Tibial artery (tissue), 4 donors: ENCODE measurements around the gene TKT.
A peak's percentile ranks its signal among the peaks of the same experiment; 100 is the strongest.

Experiments
- DNase-seq, 2 donors: peaks; one replicate each; pipeline ENCODE4 v3.0.0-alpha.2; 2019
- H3K27ac ChIP-seq, 2 donors: fragments of 200-600 bp; sonication (generic) in 1 of 2; 1 replicate in 1 of 2; 2 replicates in 1 of 2; pipeline ENCODE4 v1.5.1; 2018 to 2019; ENCODE audit warnings: mild to moderate bottlenecking in 1 of 2
- H3K27me3 ChIP-seq, 2 donors: fragments of 200-600 bp; sonication (generic) in 1 of 2; one replicate each; pipeline versions ENCODE4 v1.5.1 to v1.6.0; 2016 to 2019
- H3K36me3 ChIP-seq, 3 donors: fragments of 200-600 bp; sonication (generic) in 2 of 3; one replicate each; pipeline ENCODE4 v1.5.1; 2016 to 2019; ENCODE audit warnings: mild to moderate bottlenecking in 2 of 3
- H3K4me1 ChIP-seq, 4 donors: fragments of 200-600 bp; sonication (generic) in 2 of 4; 1 replicate in 3 of 4; 2 replicates in 1 of 4; pipeline ENCODE4 v1.5.1; 2016 to 2019
- H3K4me3 ChIP-seq, 2 donors: fragments of 200-600 bp; sonication (generic) in 1 of 2; 1 replicate in 1 of 2; 2 replicates in 1 of 2; pipeline ENCODE4 v1.5.1; 2018 to 2019; ENCODE audit warnings: mild to moderate bottlenecking in 2 of 2
- H3K9me3 ChIP-seq, 3 donors: fragments of 200-600 bp; sonication (generic) in 1 of 3; one replicate each; pipeline ENCODE4 v1.5.1; 2016 to 2019
- intact Hi-C: fragments of 100-400 bp; cut with DNase I; formaldehyde crosslinking; loops from one replicate; pipeline ENCODE4 v1.15.0; 2023; ENCODE audit warnings: low total_unique reads
- TF ChIP-seq, protein P1 (sequence below), 2 experiments: fragments of 200-600 bp in 1 of 2; fragments of 450-650 bp in 1 of 2; IDR thresholded peaks; one replicate each; pipeline ENCODE4 v1.5.1; 2017 to 2019; ENCODE audit warnings: antibody characterized with exemption in 2 of 2, mild to moderate bottlenecking in 1 of 2, moderate library complexity in 1 of 2

Gene TKT

DNA sequence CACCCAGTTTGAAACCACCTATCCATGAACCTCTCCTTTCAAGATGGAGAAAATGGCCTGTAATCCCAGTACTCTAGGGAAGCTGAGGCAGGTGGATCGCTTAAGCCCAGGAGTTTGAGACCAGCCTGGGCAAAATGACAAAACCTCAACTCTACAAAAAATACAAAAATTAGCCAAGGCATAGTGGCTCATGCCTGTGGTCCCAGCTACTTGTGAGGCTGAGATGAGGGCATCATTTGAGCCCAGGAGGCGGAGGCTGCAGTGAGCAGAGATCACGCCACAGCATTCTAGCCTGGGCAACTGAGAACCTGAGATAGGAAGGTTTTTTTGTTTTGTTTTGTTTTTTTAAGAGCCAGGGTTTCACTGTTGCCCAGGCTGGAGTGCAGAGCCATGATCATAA, 5.4 kb downstream of the TKT start:
- Histone ChIP-seq H3K27ac (peak overlapping the region in 1 of 2 donors; percentile 17), H3K4me1 (peaks cover 0 to 66% (median 41%) of the 10 kb centered on the region in 4 donors)

DNA sequence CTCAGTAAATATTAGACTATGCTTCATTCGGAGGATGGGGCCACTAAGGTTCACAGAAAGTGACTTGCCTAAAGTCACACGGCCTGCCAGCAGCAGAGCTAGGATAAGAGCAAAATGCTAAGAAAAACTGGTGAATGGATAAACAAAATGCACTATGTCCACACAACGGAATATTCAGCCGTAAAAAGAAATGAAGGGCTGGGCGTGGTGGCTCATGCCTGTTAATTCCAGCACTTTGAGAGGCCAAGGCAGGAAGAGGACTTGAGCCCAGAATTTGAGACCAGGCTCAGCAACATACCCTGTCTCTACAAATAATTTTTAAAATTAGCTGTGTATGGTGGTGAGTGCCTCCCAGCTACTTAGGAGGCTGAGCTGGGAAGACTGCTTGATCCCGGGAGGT, 7.7 kb downstream of the TKT start:
- TF ChIP-seq, protein P1, sequence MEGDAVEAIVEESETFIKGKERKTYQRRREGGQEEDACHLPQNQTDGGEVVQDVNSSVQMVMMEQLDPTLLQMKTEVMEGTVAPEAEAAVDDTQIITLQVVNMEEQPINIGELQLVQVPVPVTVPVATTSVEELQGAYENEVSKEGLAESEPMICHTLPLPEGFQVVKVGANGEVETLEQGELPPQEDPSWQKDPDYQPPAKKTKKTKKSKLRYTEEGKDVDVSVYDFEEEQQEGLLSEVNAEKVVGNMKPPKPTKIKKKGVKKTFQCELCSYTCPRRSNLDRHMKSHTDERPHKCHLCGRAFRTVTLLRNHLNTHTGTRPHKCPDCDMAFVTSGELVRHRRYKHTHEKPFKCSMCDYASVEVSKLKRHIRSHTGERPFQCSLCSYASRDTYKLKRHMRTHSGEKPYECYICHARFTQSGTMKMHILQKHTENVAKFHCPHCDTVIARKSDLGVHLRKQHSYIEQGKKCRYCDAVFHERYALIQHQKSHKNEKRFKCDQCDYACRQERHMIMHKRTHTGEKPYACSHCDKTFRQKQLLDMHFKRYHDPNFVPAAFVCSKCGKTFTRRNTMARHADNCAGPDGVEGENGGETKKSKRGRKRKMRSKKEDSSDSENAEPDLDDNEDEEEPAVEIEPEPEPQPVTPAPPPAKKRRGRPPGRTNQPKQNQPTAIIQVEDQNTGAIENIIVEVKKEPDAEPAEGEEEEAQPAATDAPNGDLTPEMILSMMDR (IDR thresholded peaks at IDR 0.05), result no peak
- intact Hi-C loops, result no loop called here
- H3K27ac ChIP-seq, result no peak overlapping the region
- peaks cover 7 to 17% (median 10%) of the 10 kb centered on the region in 3 donors for H3K36me3 ChIP-seq
- no peak for DNase-seq
- H3K4me1 ChIP-seq, result peaks cover 0 to 67% (median 33%) of the 10 kb centered on the region in 4 donors
- no peak overlapping the region for H3K4me3 ChIP-seq
- H3K27me3 ChIP-seq, result no peaks in the 10 kb centered on the region
- H3K9me3 ChIP-seq, result no peaks in the 10 kb centered on the region

More for the DNA sequence above, 5.4 kb downstream of the TKT start:
- DNase-seq, result no peak
- Histone ChIP-seq H3K36me3 (peaks cover 6 to 10% (median 9%) of the 10 kb centered on the region in 3 donors), H3K4me3 (no peak overlapping the region), H3K9me3 (no peaks in the 10 kb centered on the region), H3K27me3 (no peaks in the 10 kb centered on the region)
- intact Hi-C loops, result no loop called here
- TF ChIP-seq, protein P1 (IDR thresholded peaks at IDR 0.05), result no peak

DNA sequence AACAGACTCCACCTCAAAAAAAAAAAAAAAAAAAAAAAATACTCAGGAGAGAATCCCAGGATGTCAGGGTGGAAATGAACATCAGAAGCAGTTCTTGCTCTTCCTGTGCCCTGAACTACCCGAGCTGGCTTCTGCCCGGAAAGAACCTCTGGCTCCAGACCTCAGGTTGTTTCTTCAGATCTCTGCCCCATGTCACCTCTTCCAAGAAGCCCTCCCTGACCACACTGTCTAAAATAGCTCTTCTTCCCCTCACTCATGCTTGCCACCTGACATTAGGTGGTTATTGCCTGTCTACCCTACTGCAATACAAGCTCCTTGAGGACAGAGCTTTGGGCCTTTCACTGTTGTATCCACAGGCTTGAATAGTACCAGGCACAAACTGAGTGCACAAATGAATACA, 8.2 kb downstream of the TKT start:
- Histone ChIP-seq H3K27ac (no peak overlapping the region), H3K9me3 (no peaks in the 10 kb centered on the region), H3K27me3 (no peaks in the 10 kb centered on the region), H3K36me3 (peaks cover 7 to 17% (median 10%) of the 10 kb centered on the region in 3 donors), H3K4me3 (no peak overlapping the region), H3K4me1 (peaks cover 0 to 67% (median 32%) of the 10 kb centered on the region in 4 donors)
- no peak for DNase-seq
- intact Hi-C loops, result no loop called here
- TF ChIP-seq, protein P1 (IDR thresholded peaks at IDR 0.05), result no peak

DNA sequence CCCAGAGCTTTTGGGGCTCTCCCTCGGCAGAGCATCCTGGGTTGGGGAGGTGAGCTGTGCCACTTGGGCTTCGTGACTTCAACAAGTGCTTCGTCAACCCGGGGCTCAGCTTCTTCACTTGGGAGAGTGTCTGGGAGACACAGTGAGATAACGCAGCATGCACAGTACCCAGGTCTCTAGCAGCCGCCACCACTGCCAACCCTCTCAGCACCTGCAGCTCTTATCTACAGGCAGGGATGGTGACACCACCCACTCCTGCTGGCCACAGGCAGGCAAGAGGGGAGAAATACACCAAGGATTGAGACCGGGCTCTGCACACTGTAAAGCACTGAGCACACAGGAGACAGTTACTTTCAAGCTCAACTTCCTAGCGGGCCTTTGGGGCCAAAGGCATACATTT, 11.6 kb downstream of the TKT start:
- TF ChIP-seq, protein P1 (IDR thresholded peaks at IDR 0.05), result no peak
- no peak overlapping the region for H3K27ac ChIP-seq
- H3K4me3 ChIP-seq, result no peak overlapping the region
- peaks cover 0 to 39% (median 15%) of the 10 kb centered on the region in 4 donors for H3K4me1 ChIP-seq
- no peaks in the 10 kb centered on the region for H3K27me3 ChIP-seq
- H3K36me3 ChIP-seq, result peaks cover 35 to 48% (median 43%) of the 10 kb centered on the region in 3 donors
- no peaks in the 10 kb centered on the region for H3K9me3 ChIP-seq
- DNase-seq, result no peak
- intact Hi-C loops, result no loop called here

DNA sequence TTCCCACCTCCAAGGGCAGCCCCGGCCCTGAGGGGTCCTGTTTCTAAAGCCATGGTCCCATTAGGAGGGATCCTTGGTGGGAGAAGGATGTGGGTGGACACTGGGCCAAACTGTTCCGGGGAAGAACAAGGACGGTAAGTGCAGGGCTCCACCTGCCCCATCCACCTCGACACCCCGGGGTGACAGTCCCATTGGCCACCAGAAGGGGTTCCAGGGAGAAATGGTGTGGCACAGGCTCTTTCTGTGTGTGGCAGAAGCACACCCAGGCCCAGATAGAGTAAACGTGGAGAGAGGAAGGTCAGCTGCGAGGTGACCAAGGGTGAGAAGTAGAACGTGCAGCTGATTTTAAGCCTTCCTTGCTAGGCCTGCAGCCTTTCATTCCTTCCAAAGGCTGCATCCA, 12.0 kb downstream of the TKT start:
- DNase-seq, result no peak
- intact Hi-C loops, result no loop called here
- Histone ChIP-seq H3K4me1 (peaks cover 0 to 40% (median 13%) of the 10 kb centered on the region in 4 donors), H3K27me3 (no peaks in the 10 kb centered on the region), H3K9me3 (no peaks in the 10 kb centered on the region), H3K36me3 (peaks cover 39 to 53% (median 48%) of the 10 kb centered on the region in 3 donors), H3K4me3 (no peak overlapping the region), H3K27ac (no peak overlapping the region)
- TF ChIP-seq, protein P1 (IDR thresholded peaks at IDR 0.05), result no peak

DNA sequence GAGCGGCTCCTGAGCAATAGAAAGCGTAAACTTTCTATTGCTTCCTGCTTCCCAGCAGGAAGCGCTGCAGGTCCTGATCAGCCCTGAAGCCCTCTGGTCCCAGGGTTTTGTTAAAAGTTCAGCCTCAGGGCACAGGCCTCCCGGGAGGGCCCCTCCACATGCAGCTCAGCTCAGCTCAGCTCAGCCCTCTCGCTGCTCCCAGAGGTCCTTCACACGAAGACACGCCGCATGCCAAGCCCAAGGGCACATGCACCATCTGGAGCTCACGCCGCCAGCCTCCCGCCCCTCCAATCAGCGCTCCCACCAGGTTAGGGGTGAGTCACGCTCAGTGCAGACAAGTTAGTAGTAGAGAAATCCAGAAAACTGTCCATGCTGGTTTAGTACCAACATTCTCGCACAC, 12.7 kb downstream of the TKT start:
- H3K27me3 ChIP-seq, result no peaks in the 10 kb centered on the region
- peaks cover 0 to 41% (median 17%) of the 10 kb centered on the region in 4 donors for H3K4me1 ChIP-seq
- H3K36me3 ChIP-seq, result peaks cover 46 to 59% (median 54%) of the 10 kb centered on the region in 3 donors
- TF ChIP-seq, protein P1 (IDR thresholded peaks at IDR 0.05), result no peak
- no peak for DNase-seq
- intact Hi-C loops, result no loop called here
- no peak overlapping the region for H3K27ac ChIP-seq
- H3K4me3 ChIP-seq, result no peak overlapping the region
- H3K9me3 ChIP-seq, result no peaks in the 10 kb centered on the region
